ENCODE results near the gene COL3A1.

COL3A1 gene

GRCh38 chr2:188973641-188974040, 532 bp upstream of the COL3A1 start:
- TF ChIP-seq ZNF274 (IDR thresholded peaks at IDR 0.05; ENCODE audit: low read depth, low read length) = no peak
- TF ChIP-seq SUZ12 (IDR thresholded peaks at IDR 0.05; ENCODE audit: extremely low read depth, insufficient read depth, insufficient read length) = no peak
- no peak for TF ChIP-seq YY1 (IDR thresholded peaks at IDR 0.05; ENCODE audit: insufficient read depth, insufficient read length)
- H3K9me3 ChIP-seq (ENCODE audit: insufficient read depth, low read length) = no peaks in the 10 kb centered on the region
- no peaks in the 10 kb centered on the region for H3K4me1 ChIP-seq (ENCODE audit: insufficient read depth, insufficient read length)
- H3K4me3 ChIP-seq (ENCODE audit: insufficient read length, low read depth) = no peak overlapping the region
- H3K27me3 ChIP-seq (ENCODE audit: insufficient read depth, insufficient read length) = no peaks in the 10 kb centered on the region
- no peak for DNase-seq (ENCODE audit: low read depth, low spot score)
- no peak overlapping the region for H3K9ac ChIP-seq (ENCODE audit: insufficient read length, low read depth)
- no peaks in the 10 kb centered on the region for H3K36me3 ChIP-seq (ENCODE audit: insufficient read depth, insufficient read length, low read length)

- Histone ChIP-seq H3K36me3 (ENCODE audit: insufficient read depth, insufficient read length, low read length) (no peaks in the 10 kb centered on the region), H3K27me3 (ENCODE audit: insufficient read depth, insufficient read length) (no peaks in the 10 kb centered on the region), H3K9ac (ENCODE audit: insufficient read length, low read depth) (no peak overlapping the region), H3K4me1 (ENCODE audit: insufficient read depth, insufficient read length) (no peaks in the 10 kb centered on the region), H3K4me3 (ENCODE audit: insufficient read length, low read depth) (no peak overlapping the region), H3K9me3 (ENCODE audit: insufficient read depth, low read length) (no peaks in the 10 kb centered on the region)
- no peak for DNase-seq (ENCODE audit: low read depth, low spot score)
- TF ChIP-seq YY1 (IDR thresholded peaks at IDR 0.05; ENCODE audit: insufficient read depth, insufficient read length) (no peak), ZNF274 (IDR thresholded peaks at IDR 0.05; ENCODE audit: low read depth, low read length) (no peak), SUZ12 (IDR thresholded peaks at IDR 0.05; ENCODE audit: extremely low read depth, insufficient read depth, insufficient read length) (no peak)
These were observed 1.4 kb downstream of the COL3A1 start for GRCh38 chr2:188975497-188976102.

GRCh38 chr2:188976545-188977268, 2.5 kb downstream of the COL3A1 start:
- DNase-seq (ENCODE audit: low read depth, low spot score) = no peak
- Histone ChIP-seq H3K27me3 (ENCODE audit: insufficient read depth, insufficient read length) (no peaks in the 10 kb centered on the region), H3K9me3 (ENCODE audit: insufficient read depth, low read length) (no peaks in the 10 kb centered on the region), H3K9ac (ENCODE audit: insufficient read length, low read depth) (no peak overlapping the region), H3K4me3 (ENCODE audit: insufficient read length, low read depth) (no peak overlapping the region), H3K36me3 (ENCODE audit: insufficient read depth, insufficient read length, low read length) (no peaks in the 10 kb centered on the region), H3K4me1 (ENCODE audit: insufficient read depth, insufficient read length) (no peaks in the 10 kb centered on the region)
- TF ChIP-seq YY1 (IDR thresholded peaks at IDR 0.05; ENCODE audit: insufficient read depth, insufficient read length) (no peak), SUZ12 (IDR thresholded peaks at IDR 0.05; ENCODE audit: extremely low read depth, insufficient read depth, insufficient read length) (no peak), ZNF274 (IDR thresholded peaks at IDR 0.05; ENCODE audit: low read depth, low read length) (no peak)

- no peak overlapping the region for H3K4me3 ChIP-seq (ENCODE audit: insufficient read length, low read depth)
- no peaks in the 10 kb centered on the region for H3K27me3 ChIP-seq (ENCODE audit: insufficient read depth, insufficient read length)
- TF ChIP-seq ZNF274 (IDR thresholded peaks at IDR 0.05; ENCODE audit: low read depth, low read length) (no peak), SUZ12 (IDR thresholded peaks at IDR 0.05; ENCODE audit: extremely low read depth, insufficient read depth, insufficient read length) (no peak), YY1 (IDR thresholded peaks at IDR 0.05; ENCODE audit: insufficient read depth, insufficient read length) (no peak)
- no peaks in the 10 kb centered on the region for H3K9me3 ChIP-seq (ENCODE audit: insufficient read depth, low read length)
- DNase-seq (ENCODE audit: low read depth, low spot score) = no peak
- H3K36me3 ChIP-seq (ENCODE audit: insufficient read depth, insufficient read length, low read length) = no peaks in the 10 kb centered on the region
- no peaks in the 10 kb centered on the region for H3K4me1 ChIP-seq (ENCODE audit: insufficient read depth, insufficient read length)
- no peak overlapping the region for H3K9ac ChIP-seq (ENCODE audit: insufficient read length, low read depth)
These were observed 3.1 kb downstream of the COL3A1 start for GRCh38 chr2:188977317-188977716.

- TF ChIP-seq SUZ12 (IDR thresholded peaks at IDR 0.05; ENCODE audit: extremely low read depth, insufficient read depth, insufficient read length) (no peak), ZNF274 (IDR thresholded peaks at IDR 0.05; ENCODE audit: low read depth, low read length) (no peak), YY1 (IDR thresholded peaks at IDR 0.05; ENCODE audit: insufficient read depth, insufficient read length) (no peak)
- Histone ChIP-seq H3K9ac (ENCODE audit: insufficient read length, low read depth) (no peak overlapping the region), H3K9me3 (ENCODE audit: insufficient read depth, low read length) (no peaks in the 10 kb centered on the region), H3K36me3 (ENCODE audit: insufficient read depth, insufficient read length, low read length) (no peaks in the 10 kb centered on the region), H3K4me3 (ENCODE audit: insufficient read length, low read depth) (no peak overlapping the region), H3K27me3 (ENCODE audit: insufficient read depth, insufficient read length) (no peaks in the 10 kb centered on the region), H3K4me1 (ENCODE audit: insufficient read depth, insufficient read length) (no peaks in the 10 kb centered on the region)
- no peak for DNase-seq (ENCODE audit: low read depth, low spot score)
These were observed 4.3 kb downstream of the COL3A1 start for GRCh38 chr2:188978291-188979081.

- H3K9me3 ChIP-seq (ENCODE audit: insufficient read depth, low read length) = no peaks in the 10 kb centered on the region
- no peaks in the 10 kb centered on the region for H3K4me1 ChIP-seq (ENCODE audit: insufficient read depth, insufficient read length)
- H3K4me3 ChIP-seq (ENCODE audit: insufficient read length, low read depth) = no peak overlapping the region
- DNase-seq (ENCODE audit: low read depth, low spot score) = no peak
- no peak for TF ChIP-seq ZNF274 (IDR thresholded peaks at IDR 0.05; ENCODE audit: low read depth, low read length)
- no peak for TF ChIP-seq YY1 (IDR thresholded peaks at IDR 0.05; ENCODE audit: insufficient read depth, insufficient read length)
- H3K9ac ChIP-seq (ENCODE audit: insufficient read length, low read depth) = no peak overlapping the region
- no peaks in the 10 kb centered on the region for H3K36me3 ChIP-seq (ENCODE audit: insufficient read depth, insufficient read length, low read length)
- H3K27me3 ChIP-seq (ENCODE audit: insufficient read depth, insufficient read length) = no peaks in the 10 kb centered on the region
These were observed 5.3 kb downstream of the COL3A1 start for GRCh38 chr2:188979187-188980114.
